WTC11 (cell line): ENCODE data around the gene BCORL1. TPM values are rescaled to one million over a fixed set of nuclear protein-coding genes. Genes with fewer than 3 reads are reported as not detected.

Experiments
- ATAC-seq: fragments of 200-7000 bp; cut with Tn5 transposase; 2 replicates; pipeline ENCODE4 v1.10.0; 2021; ENCODE audit warnings: mild to moderate bottlenecking, moderate library complexity
- CTCF ChIA-PET: fragments of 300-600 bp; sonication (Branson Sonifier 250); formaldehyde crosslinking; loops from one replicate; lab custom pipeline; 2021; ENCODE audit warnings: antibody characterized with exemption; lab: Charles Lee
- POLR2A ChIA-PET: fragments of 350-600 bp; sonication (Branson Sonifier 250); formaldehyde crosslinking; loops from one replicate; lab custom pipeline; 2021; ENCODE audit warnings: antibody characterized with exemption; lab: Charles Lee
- DNase-seq: peaks from one replicate; pipeline ENCODE4 v3.0.0; 2021; ENCODE audit warnings: low spot score
- H3K27ac Mint-ChIP-seq: 2 replicates; pipeline ENCODE4 v1.8.0; 2021; ENCODE audit warnings: mixed read lengths
- H3K27me3 Mint-ChIP-seq: 2 replicates; pipeline ENCODE4 v1.8.0; 2021; ENCODE audit warnings: low read depth, mild to moderate bottlenecking, moderate library complexity, mixed read lengths
- H3K36me3 Mint-ChIP-seq: 2 replicates; pipeline ENCODE4 v1.8.0; 2021; ENCODE audit warnings: mixed read lengths
- H3K4me1 Mint-ChIP-seq: 2 replicates; pipeline ENCODE4 v1.8.0; 2022; ENCODE audit warnings: mixed read lengths
- H3K4me3 Mint-ChIP-seq: 2 replicates; pipeline ENCODE4 v1.8.0; 2021; ENCODE audit warnings: mild to moderate bottlenecking, moderate library complexity, mixed read lengths
- H3K9me3 Mint-ChIP-seq: 2 replicates; pipeline ENCODE4 v1.8.0; 2021; ENCODE audit warnings: mixed read lengths
- AFF4 ChIP-seq: sonication (generic); formaldehyde crosslinking; IDR thresholded peaks from 2 replicates; pipeline ENCODE4 v1.8.1; 2023; ENCODE audit warnings: mild to moderate bottlenecking, missing genetic modification reagents, borderline replicate concordance
- CREB1 ChIP-seq: sonication (generic); formaldehyde crosslinking; IDR thresholded peaks from 2 replicates; pipeline ENCODE4 v1.8.0; 2023; ENCODE audit warnings: mild to moderate bottlenecking, missing genetic modification reagents
- CREM ChIP-seq: sonication (generic); formaldehyde crosslinking; IDR thresholded peaks from 2 replicates; pipeline ENCODE4 v1.8.1; 2022; ENCODE audit warnings: mild to moderate bottlenecking, missing genetic modification reagents, moderate library complexity
- CTCF ChIP-seq: fragments of 200-600 bp; IDR thresholded peaks from 2 replicates; pipeline ENCODE4 v1.8.0; 2022; ENCODE audit warnings: antibody characterized with exemption
- E2F1 ChIP-seq: sonication (generic); formaldehyde crosslinking; IDR thresholded peaks from 2 replicates; pipeline ENCODE4 v1.8.0; 2022; ENCODE audit warnings: mild to moderate bottlenecking, missing genetic modification reagents
- E2F4 ChIP-seq: sonication (generic); formaldehyde crosslinking; IDR thresholded peaks from 2 replicates; pipeline ENCODE4 v1.8.1; 2022; ENCODE audit warnings: low read depth, mild to moderate bottlenecking, moderate library complexity, missing genetic modification reagents, borderline replicate concordance
- E2F5 ChIP-seq: sonication (generic); formaldehyde crosslinking; IDR thresholded peaks from 2 replicates; pipeline ENCODE4 v1.8.1; 2022; ENCODE audit warnings: mild to moderate bottlenecking, moderate library complexity, missing genetic modification reagents
- MXD4 ChIP-seq: fragments of 250-450 bp; sonication (Bioruptor Pico); IDR thresholded peaks from 2 replicates; pipeline ENCODE4 v1.8.0; 2021; ENCODE audit warnings: mild to moderate bottlenecking, moderate library complexity, borderline replicate concordance
- NFATC4 ChIP-seq: fragments of 250-450 bp; sonication (Bioruptor Pico); IDR thresholded peaks from 2 replicates; pipeline ENCODE4 v1.9.0; 2021; ENCODE audit warnings: mild to moderate bottlenecking
- NFYB ChIP-seq: sonication (generic); formaldehyde crosslinking; conservative IDR thresholded peaks from 2 replicates; pipeline ENCODE4 v1.8.0; 2022; ENCODE audit warnings: low read depth, missing genetic modification reagents
- NR3C1 ChIP-seq: sonication (generic); formaldehyde crosslinking; conservative IDR thresholded peaks from 2 replicates; pipeline ENCODE4 v1.8.1; 2023; ENCODE audit warnings: low read depth, mild to moderate bottlenecking, missing genetic modification reagents
- TEAD4 ChIP-seq: sonication (generic); formaldehyde crosslinking; IDR thresholded peaks from 2 replicates; pipeline ENCODE4 v1.8.0; 2022; ENCODE audit warnings: mild to moderate bottlenecking, missing genetic modification reagents
- USF1 ChIP-seq: sonication (generic); formaldehyde crosslinking; IDR thresholded peaks from 2 replicates; pipeline ENCODE4 v1.8.0; 2022; ENCODE audit warnings: mild to moderate bottlenecking, missing genetic modification reagents
- ZMAT4 ChIP-seq: fragments of 250-450 bp; sonication (Bioruptor Pico); IDR thresholded peaks from 2 replicates; pipeline ENCODE4 v1.9.0; 2021; ENCODE audit warnings: mild to moderate bottlenecking
- ZNF317 ChIP-seq: sonication (generic); formaldehyde crosslinking; IDR thresholded peaks from 2 replicates; pipeline ENCODE4 v1.8.1; 2023; ENCODE audit warnings: low read depth, mild to moderate bottlenecking, moderate library complexity, missing genetic modification reagents, borderline replicate concordance
- ZNF396 ChIP-seq: fragments of 250-450 bp; sonication (Bioruptor Pico); IDR thresholded peaks from 2 replicates; pipeline ENCODE4 v1.8.0; 2021; ENCODE audit warnings: mild to moderate bottlenecking, moderate library complexity, borderline replicate concordance
- ZNF416 ChIP-seq: fragments of 250-450 bp; sonication (Bioruptor Pico); IDR thresholded peaks from 2 replicates; pipeline ENCODE4 v1.9.0; 2021; ENCODE audit warnings: mild to moderate bottlenecking, inconsistent platforms
- ZNF532 ChIP-seq: fragments of 250-450 bp; sonication (Bioruptor Pico); IDR thresholded peaks from 2 replicates; pipeline ENCODE4 v1.9.0; 2021; ENCODE audit warnings: mild to moderate bottlenecking, borderline replicate concordance
- total RNA-seq: library from RNA; stranded (reverse); gene quantifications from 3 replicates; pipeline ENCODE4 v1.2.3, GENCODE V29; 2021

The BCORL1 gene
- total RNA-seq, 1 experiment from 2014 or later: 12.0 TPM

GRCh38 chrX:129934461-129934860, 48.0 kb upstream of the BCORL1 start (continued):
- TF ChIP-seq ZMAT4: no peak

- POLR2A ChIA-PET: no interaction called here
- Mint-ChIP-seq H3K4me1 (peaks cover 37% of the 10 kb centered on the region), H3K27ac (no peak overlapping the region), H3K9me3 (no peaks in the 10 kb centered on the region), H3K4me3 (no peak overlapping the region), H3K27me3 (peaks cover 73% of the 10 kb centered on the region), H3K36me3 (no peaks in the 10 kb centered on the region)
- ATAC-seq: no peak
- CTCF ChIA-PET: interaction anchor here (2.0 to 2.7 kb wide), 2 partner anchors 9 to 126 kb away, joined by 6 to 8 read pairs; no protein-coding TSS in a partner anchor
- TF ChIP-seq USF1 (CRISPR knock-in tag) (no peak), ZNF396 (CRISPR knock-in tag) (no peak), NFATC4 (CRISPR knock-in tag) (no peak), TEAD4 (CRISPR knock-in tag) (no peak)
- DNase-seq: no peak
Observed at GRCh38 chrX:129934952-129935351, 47.5 kb upstream of the BCORL1 start.

GRCh38 chrX:129938081-129938480, 44.4 kb upstream of the BCORL1 start:
- no peak for TF ChIP-seq ZNF532 (CRISPR knock-in tag)
- TF ChIP-seq NR3C1 (CRISPR knock-in tag): no peak
- TF ChIP-seq ZNF317 (CRISPR knock-in tag): no peak
- TF ChIP-seq CREM (CRISPR knock-in tag): no peak
- TF ChIP-seq ZNF416 (CRISPR knock-in tag): no peak
- no peak for TF ChIP-seq CREB1 (CRISPR knock-in tag)
- no peak for TF ChIP-seq NFYB (CRISPR knock-in tag)
- TF ChIP-seq E2F1 (CRISPR knock-in tag): no peak
- no peak for TF ChIP-seq E2F4 (CRISPR knock-in tag)
- TF ChIP-seq CTCF: no peak
- no peak for TF ChIP-seq AFF4 (CRISPR knock-in tag)
- TF ChIP-seq MXD4 (CRISPR knock-in tag): no peak
- no peak for TF ChIP-seq E2F5 (CRISPR knock-in tag)
- ChIA-PET POLR2A (no interaction called here), CTCF (interaction anchor here (1.4 to 3.3 kb wide), 2 partner anchors 123 kb away, joined by 5 to 10 read pairs; no protein-coding TSS in a partner anchor)
- Mint-ChIP-seq H3K4me1 (peaks cover 39% of the 10 kb centered on the region), H3K9me3 (no peaks in the 10 kb centered on the region), H3K36me3 (no peaks in the 10 kb centered on the region), H3K4me3 (no peak overlapping the region), H3K27ac (no peak overlapping the region), H3K27me3 (peaks cover 80% of the 10 kb centered on the region)
- no peak for DNase-seq
- ATAC-seq: peak; percentile 47
